ENCODE data around the gene AOX1.

Gene AOX1

GRCh38 chr2:200681697-200682096, 95.9 kb downstream of the AOX1 start:
- TF ChIP-seq POLR2AphosphoS5 (IDR thresholded peaks at IDR 0.05; ENCODE audit: low read depth, low read length) (no peak), SIN3A (IDR thresholded peaks at IDR 0.05; ENCODE audit: borderline replicate concordance, insufficient read depth, low read length) (no peak), TAF1 (IDR thresholded peaks at IDR 0.05; ENCODE audit: borderline replicate concordance, insufficient read depth, low read length) (no peak), FOXP2 (optimal IDR thresholded peaks at IDR 0.05; ENCODE audit: borderline replicate concordance, extremely low read depth, extremely low read length, insufficient read depth) (no peak)

GRCh38 chr2:200687922-200688920, 102.4 kb downstream of the AOX1 start:
- TF ChIP-seq REST (IDR thresholded peaks at IDR 0.05; ENCODE audit: insufficient read depth in 1 of 2, low read depth in 2 of 2, low read length in 2 of 2) (no peak), TAF1 (IDR thresholded peaks at IDR 0.05; ENCODE audit: borderline replicate concordance, insufficient read depth, low read length) (no peak), POLR2AphosphoS5 (IDR thresholded peaks at IDR 0.05; ENCODE audit: low read depth, low read length) (no peak)

GRCh38 chr2:200689115-200689514, 103.3 kb downstream of the AOX1 start:
- no peak for TF ChIP-seq POLR2AphosphoS5 (IDR thresholded peaks at IDR 0.05; ENCODE audit: low read depth, low read length)
- TF ChIP-seq TAF1 (IDR thresholded peaks at IDR 0.05; ENCODE audit: borderline replicate concordance, insufficient read depth, low read length) = no peak
- no peak for TF ChIP-seq REST (IDR thresholded peaks at IDR 0.05; ENCODE audit: insufficient read depth in 1 of 2, low read depth in 2 of 2, low read length in 2 of 2)
- TF ChIP-seq FOXP2 (optimal IDR thresholded peaks at IDR 0.05; ENCODE audit: borderline replicate concordance, extremely low read depth, extremely low read length, insufficient read depth) = no peak
- TF ChIP-seq SIN3A (IDR thresholded peaks at IDR 0.05; ENCODE audit: borderline replicate concordance, insufficient read depth, low read length) = no peak

- TF ChIP-seq REST (IDR thresholded peaks at IDR 0.05; ENCODE audit: insufficient read depth in 1 of 2, low read depth in 2 of 2, low read length in 2 of 2) = no peak
- TF ChIP-seq TAF1 (IDR thresholded peaks at IDR 0.05; ENCODE audit: borderline replicate concordance, insufficient read depth, low read length) = no peak
- TF ChIP-seq POLR2AphosphoS5 (IDR thresholded peaks at IDR 0.05; ENCODE audit: low read depth, low read length) = no peak
- no peak for TF ChIP-seq FOXP2 (optimal IDR thresholded peaks at IDR 0.05; ENCODE audit: borderline replicate concordance, extremely low read depth, extremely low read length, insufficient read depth)
- no peak for TF ChIP-seq SIN3A (IDR thresholded peaks at IDR 0.05; ENCODE audit: borderline replicate concordance, insufficient read depth, low read length)
These were observed 108.1 kb downstream of the AOX1 start for GRCh38 chr2:200693836-200694470.

- TF ChIP-seq POLR2AphosphoS5 (IDR thresholded peaks at IDR 0.05; ENCODE audit: low read depth, low read length) (no peak), TAF1 (IDR thresholded peaks at IDR 0.05; ENCODE audit: borderline replicate concordance, insufficient read depth, low read length) (no peak), REST (IDR thresholded peaks at IDR 0.05; ENCODE audit: insufficient read depth in 1 of 2, low read depth in 2 of 2, low read length in 2 of 2) (no peak), FOXP2 (optimal IDR thresholded peaks at IDR 0.05; ENCODE audit: borderline replicate concordance, extremely low read depth, extremely low read length, insufficient read depth) (no peak), SIN3A (IDR thresholded peaks at IDR 0.05; ENCODE audit: borderline replicate concordance, insufficient read depth, low read length) (no peak)
These were observed 109.4 kb downstream of the AOX1 start for GRCh38 chr2:200695191-200695590.
